Pancreas (tissue), 10 donors: ENCODE measurements around the gene CPT1C. TPM values are rescaled to one million over a fixed set of nuclear protein-coding genes. Genes with fewer than 3 reads are reported as not detected.

Experiments used
- ATAC-seq, 4 donors: fragments of 200-7000 bp; cut with Tn5 transposase; one replicate each; pipeline versions ENCODE4 v1.8.0 to v1.9.1; 2020; ENCODE audit warnings: mild to moderate bottlenecking in 4 of 4, moderate library complexity in 4 of 4
- DNase-seq, 6 donors: peaks; one replicate each; pipeline ENCODE4 v3.0.0-alpha.2; 2020
- FAIRE-seq: peaks from 2 replicates; lab custom pipeline; 2012; peaks lifted over from hg19 to GRCh38; lab: Jason Lieb, UNC
- H3K27ac ChIP-seq, 4 donors: fragments of 200-600 bp; sonication (generic); 1 replicate in 3 of 4; 2 replicates in 1 of 4; pipeline versions ENCODE4 v1.5.0 to v1.8.0; 2020
- H3K27me3 ChIP-seq, 4 donors: fragments of 200-600 bp; one replicate each; pipeline ENCODE4 v1.8.0; 2021
- H3K36me3 ChIP-seq, 3 donors: fragments of 200-600 bp; sonication (generic) in 1 of 3; one replicate each; pipeline versions ENCODE4 v1.5.0 to v1.8.0; 2020 to 2021
- H3K4me1 ChIP-seq, 3 donors: fragments of 200-600 bp; one replicate each; pipeline ENCODE4 v1.8.0; 2021
- H3K4me3 ChIP-seq, 4 donors: fragments of 200-600 bp; sonication (generic) in 2 of 4; one replicate each; pipeline versions ENCODE4 v1.5.0 to v1.8.0; 2020 to 2021
- H3K9me3 ChIP-seq, 4 donors: fragments of 200-600 bp; one replicate each; pipeline ENCODE4 v1.8.0; 2021
- WGBS, 2 donors: extraction: QIAGEN DNeasy Blood & Tissue Kit; methylation state at CpG; one replicate each; pipeline ENCODE4 v1.1.7; 2013; 5-methylcytosine and 5-hydroxymethylcytosine counted together
- intact Hi-C, 3 donors: fragments of 100-400 bp; cut with DNase I; formaldehyde crosslinking; loops; one replicate each; pipeline versions ENCODE4 v1.11.1 to v1.14.2; 2022
- polyA plus RNA-seq, 2 donors: library from polyadenylated mRNA; stranded (reverse); fragments of 200-250 nt; gene quantifications; one replicate each; pipeline ENCODE4 v1.2.3, GENCODE V29; 2013
- total RNA-seq, 6 donors: library from RNA; stranded (reverse); fragmentation: NEBNext Ultra II Directional in 4 of 6; extraction: Animal tissue kit (Norgen Biotek cat#: 25700) in 4 of 6; gene quantifications; one replicate each; pipeline versions ENCODE4 v1.2.1 to v1.2.4, GENCODE V29; 2021 to 2023
- TF ChIP-seq, protein P1 (sequence below), 4 donors: fragments of 200-600 bp; sonication (generic) in 3 of 4; IDR thresholded peaks; one replicate each; pipeline versions ENCODE4 v1.5.0 to v1.8.0; 2021; ENCODE audit warnings: antibody characterized with exemption in 4 of 4
- donor health status: healthy with polysubstance abuse.
- donor health status: DM: no; HTN: no; CAD: no; lungs with moderate emphysema.
- donor health status: DM: no; HTN: no; CAD: no.
- donor health status: control.
- donor health status: control.
- donor health status: Bipolar disorder and iron deficiency.
- donor health status: DM: yes; HTN: yes; CAD: no.
- donor health status: DM: no; HTN: no; CAD: no.
- donor health status: DM: no; HTN: no; CAD: no.
- donor health status: DM: yes; HTN: yes; CAD: no.

Gene CPT1C
- total and polyA plus RNA-seq, 8 donors, result 0.28 to 12.6 (median 3.0) TPM

DNA sequence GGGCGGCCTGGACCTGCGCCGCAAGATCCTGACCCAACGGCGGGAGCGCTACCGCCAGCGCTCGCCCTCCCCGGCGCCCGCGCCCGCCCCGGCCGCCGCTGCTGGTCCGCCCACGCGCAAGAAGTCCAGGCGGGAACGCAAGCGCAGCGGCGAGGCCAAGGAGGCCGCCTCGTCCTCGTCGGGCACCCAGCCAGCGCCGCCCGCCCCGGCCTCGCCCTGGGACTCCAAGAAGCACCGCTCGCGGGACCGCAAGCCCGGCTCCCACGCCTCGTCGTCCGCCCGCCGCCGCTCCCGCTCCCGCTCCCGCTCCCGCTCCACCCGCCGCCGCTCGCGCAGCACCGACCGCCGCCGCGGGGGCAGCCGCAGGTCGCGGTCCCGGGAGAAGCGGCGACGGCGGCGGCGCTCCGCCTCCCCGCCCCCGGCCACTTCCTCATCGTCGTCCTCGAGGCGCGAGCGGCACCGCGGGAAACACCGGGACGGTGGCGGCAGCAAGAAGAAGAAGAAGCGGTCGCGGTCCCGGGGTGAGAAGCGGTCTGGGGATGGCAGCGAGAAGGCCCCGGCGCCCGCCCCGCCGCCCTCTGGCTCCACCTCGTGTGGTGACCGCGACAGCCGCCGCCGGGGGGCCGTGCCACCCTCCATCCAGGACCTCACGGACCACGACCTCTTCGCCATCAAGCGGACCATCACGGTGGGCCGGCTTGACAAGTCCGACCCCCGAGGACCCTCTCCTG lies 38.9 kb upstream of the CPT1C start:
- H3K9me3 ChIP-seq, result no peaks in the 10 kb centered on the region
- 95% methylated on average over 80 to 110 of the region's 110 CpGs for WGBS, 2 donors
- no peak overlapping the region for H3K27ac ChIP-seq
- H3K36me3 ChIP-seq, result peaks cover 0 to 46% (median 19%) of the 10 kb centered on the region in 3 donors
- intact Hi-C loops, result no loop called here
- FAIRE-seq, result no peak
- no peak for ATAC-seq
- no peak for DNase-seq
- H3K4me1 ChIP-seq, result no peaks in the 10 kb centered on the region
- H3K4me3 ChIP-seq, result no peak overlapping the region
- no peaks in the 10 kb centered on the region for H3K27me3 ChIP-seq
- TF ChIP-seq, protein P1, sequence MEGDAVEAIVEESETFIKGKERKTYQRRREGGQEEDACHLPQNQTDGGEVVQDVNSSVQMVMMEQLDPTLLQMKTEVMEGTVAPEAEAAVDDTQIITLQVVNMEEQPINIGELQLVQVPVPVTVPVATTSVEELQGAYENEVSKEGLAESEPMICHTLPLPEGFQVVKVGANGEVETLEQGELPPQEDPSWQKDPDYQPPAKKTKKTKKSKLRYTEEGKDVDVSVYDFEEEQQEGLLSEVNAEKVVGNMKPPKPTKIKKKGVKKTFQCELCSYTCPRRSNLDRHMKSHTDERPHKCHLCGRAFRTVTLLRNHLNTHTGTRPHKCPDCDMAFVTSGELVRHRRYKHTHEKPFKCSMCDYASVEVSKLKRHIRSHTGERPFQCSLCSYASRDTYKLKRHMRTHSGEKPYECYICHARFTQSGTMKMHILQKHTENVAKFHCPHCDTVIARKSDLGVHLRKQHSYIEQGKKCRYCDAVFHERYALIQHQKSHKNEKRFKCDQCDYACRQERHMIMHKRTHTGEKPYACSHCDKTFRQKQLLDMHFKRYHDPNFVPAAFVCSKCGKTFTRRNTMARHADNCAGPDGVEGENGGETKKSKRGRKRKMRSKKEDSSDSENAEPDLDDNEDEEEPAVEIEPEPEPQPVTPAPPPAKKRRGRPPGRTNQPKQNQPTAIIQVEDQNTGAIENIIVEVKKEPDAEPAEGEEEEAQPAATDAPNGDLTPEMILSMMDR (IDR thresholded peaks at IDR 0.05), result no peak

DNA sequence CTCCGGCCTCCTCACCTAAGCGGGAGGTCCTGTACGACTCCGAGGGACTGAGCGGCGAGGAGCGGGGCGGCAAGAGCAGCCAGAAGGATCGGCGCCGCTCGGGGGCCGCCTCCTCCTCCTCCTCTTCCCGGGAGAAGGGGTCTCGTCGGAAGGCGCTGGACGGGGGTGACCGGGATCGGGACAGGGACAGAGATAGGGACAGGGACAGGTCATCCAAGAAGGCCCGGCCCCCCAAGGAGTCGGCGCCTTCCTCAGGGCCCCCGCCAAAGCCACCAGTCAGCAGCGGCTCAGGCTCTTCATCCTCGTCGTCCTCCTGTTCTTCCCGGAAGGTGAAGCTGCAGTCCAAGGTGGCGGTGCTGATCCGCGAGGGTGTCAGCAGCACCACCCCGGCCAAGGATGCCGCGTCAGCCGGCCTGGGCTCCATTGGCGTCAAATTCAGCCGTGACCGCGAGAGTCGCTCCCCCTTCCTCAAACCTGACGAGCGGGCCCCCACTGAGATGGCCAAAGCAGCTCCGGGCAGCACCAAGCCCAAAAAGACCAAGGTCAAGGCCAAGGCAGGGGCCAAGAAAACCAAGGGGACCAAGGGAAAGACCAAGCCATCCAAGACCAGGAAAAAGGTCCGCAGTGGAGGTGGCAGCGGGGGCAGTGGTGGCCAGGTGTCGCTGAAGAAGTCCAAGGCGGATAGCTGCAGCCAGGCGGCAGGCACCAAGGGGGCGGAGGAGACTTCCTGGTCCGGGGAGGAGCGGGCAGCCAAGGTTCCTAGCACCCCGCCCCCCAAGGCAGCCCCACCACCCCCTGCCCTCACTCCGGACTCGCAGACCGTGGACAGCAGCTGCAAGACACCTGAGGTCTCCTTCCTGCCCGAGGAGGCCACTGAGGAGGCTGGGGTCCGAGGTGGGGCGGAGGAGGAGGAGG lies 38.1 kb upstream of the CPT1C start:
- FAIRE-seq (no peak), ATAC-seq (no peak), DNase-seq (peak in 1 of 6 donors; percentile 64)
- Histone ChIP-seq H3K4me3 (no peak overlapping the region), H3K36me3 (peaks cover 0 to 54% (median 17%) of the 10 kb centered on the region in 3 donors), H3K4me1 (no peaks in the 10 kb centered on the region), H3K27me3 (no peaks in the 10 kb centered on the region), H3K9me3 (no peaks in the 10 kb centered on the region), H3K27ac (no peak overlapping the region)
- intact Hi-C loops, result no loop called here
- TF ChIP-seq, protein P1 (IDR thresholded peaks at IDR 0.05), result no peak
- 92 to 94% methylated on average over 51 to 58 of the region's 58 CpGs for WGBS, 2 donors

DNA sequence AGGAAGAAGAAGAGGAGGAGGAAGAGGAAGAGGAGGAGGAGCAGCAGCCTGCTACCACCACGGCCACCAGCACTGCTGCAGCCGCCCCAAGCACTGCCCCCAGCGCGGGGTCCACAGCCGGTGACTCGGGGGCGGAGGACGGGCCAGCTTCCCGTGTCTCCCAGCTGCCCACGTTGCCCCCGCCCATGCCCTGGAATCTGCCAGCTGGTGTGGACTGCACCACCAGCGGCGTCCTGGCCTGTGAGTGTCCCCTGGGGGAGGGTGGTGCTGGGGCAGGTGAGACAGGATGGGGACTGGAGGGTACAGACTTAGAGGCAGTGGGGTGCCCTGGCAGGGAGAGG lies 37.5 kb upstream of the CPT1C start:
- DNase-seq (peak in 1 of 6 donors; percentile 70), ATAC-seq (no peak), FAIRE-seq (no peak)
- no peak overlapping the region for H3K27ac ChIP-seq
- H3K4me3 ChIP-seq, result no peak overlapping the region
- H3K27me3 ChIP-seq, result no peaks in the 10 kb centered on the region
- 88 to 94% methylated on average over 13 of the region's 13 CpGs for WGBS, 2 donors
- H3K4me1 ChIP-seq, result no peaks in the 10 kb centered on the region
- intact Hi-C loops, result no loop called here
- H3K9me3 ChIP-seq, result no peaks in the 10 kb centered on the region
- TF ChIP-seq, protein P1 (IDR thresholded peaks at IDR 0.05), result no peak
- peaks cover 0 to 59% (median 17%) of the 10 kb centered on the region in 3 donors for H3K36me3 ChIP-seq

DNA sequence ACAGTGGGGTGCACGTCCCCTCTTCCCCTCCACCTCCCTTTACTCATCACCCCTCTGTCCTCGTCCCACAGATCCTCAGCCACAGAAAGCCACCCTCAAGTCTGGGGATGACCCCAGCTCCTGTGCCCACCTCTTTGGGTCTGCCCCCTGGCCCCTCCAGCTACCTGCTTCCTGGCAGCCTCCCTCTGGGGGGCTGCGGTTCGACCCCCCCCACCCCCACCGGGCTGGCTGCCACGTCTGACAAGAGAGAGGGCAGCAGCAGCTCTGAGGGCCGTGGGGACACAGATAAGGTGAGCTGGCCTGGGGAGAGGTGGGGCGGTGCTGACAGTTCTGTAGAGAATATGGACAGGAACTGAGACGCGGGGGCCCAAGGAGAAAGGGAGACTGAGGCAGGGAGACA lies 36.3 kb upstream of the CPT1C start:
- TF ChIP-seq, protein P1 (IDR thresholded peaks at IDR 0.05), result no peak
- no peak for ATAC-seq
- H3K4me3 ChIP-seq, result no peak overlapping the region
- no peak for FAIRE-seq
- no peak overlapping the region for H3K27ac ChIP-seq
- no peak for DNase-seq
- H3K4me1 ChIP-seq, result no peaks in the 10 kb centered on the region
- WGBS, 2 donors, result 81 to 85% methylated on average over 10 of the region's 10 CpGs
- H3K27me3 ChIP-seq, result no peaks in the 10 kb centered on the region
- H3K36me3 ChIP-seq, result peaks cover 0 to 64% (median 19%) of the 10 kb centered on the region in 3 donors
- H3K9me3 ChIP-seq, result no peaks in the 10 kb centered on the region
- intact Hi-C loops, result no loop called here
